DOHH2 (cell line): Measurements from ENCODE around the gene PSMG1.
"Not testable (repeated sequence)": the region's sequence is repeated elsewhere in the genome, so short reads cannot be mapped to it uniquely, and the experiment has no call there.

Experiments
- H3F3A ChIP-seq: fragments of 200-600 bp; sonication (generic), shearing (Covaris generic); 2 replicates; pipeline ENCODE4 v1.6.0; 2016; ENCODE audit warnings: antibody characterized with exemption, mild to moderate bottlenecking; ENCODE audit not compliant: control insufficient read depth, insufficient read depth
- H3K27ac ChIP-seq: fragments of 200-600 bp; sonication (generic); 2 replicates; pipeline ENCODE4 v1.5.1; 2014; ENCODE audit warnings: low read depth, mild to moderate bottlenecking, low read length, moderate library complexity
- H3K27me3 ChIP-seq: fragments of 200-600 bp; sonication (generic); 2 replicates; pipeline ENCODE4 v1.6.1; 2014; ENCODE audit warnings: mild to moderate bottlenecking, low read length, mixed read lengths; ENCODE audit not compliant: control insufficient read depth
- H3K36me3 ChIP-seq: fragments of 200-600 bp; sonication (generic); 2 replicates; pipeline ENCODE4 v1.6.1; 2014; ENCODE audit warnings: mild to moderate bottlenecking, low read length, moderate library complexity, mixed read lengths; ENCODE audit not compliant: control insufficient read depth
- H3K4me1 ChIP-seq: fragments of 200-600 bp; sonication (generic); 2 replicates; pipeline ENCODE4 v1.6.1; 2014; ENCODE audit warnings: mild to moderate bottlenecking, low read length, mixed read lengths; ENCODE audit not compliant: control insufficient read depth
- H3K4me2 ChIP-seq: fragments of 200-600 bp; sonication (generic); 2 replicates; pipeline ENCODE4 v1.6.0; 2014; ENCODE audit warnings: mild to moderate bottlenecking, low read length, moderate library complexity
- H3K4me3 ChIP-seq: fragments of 200-600 bp; sonication (generic); 2 replicates; pipeline ENCODE4 v1.5.1; 2014; ENCODE audit warnings: mild to moderate bottlenecking, low read length, mixed read lengths
- H3K79me2 ChIP-seq: fragments of 200-600 bp; sonication (generic); 2 replicates; pipeline ENCODE4 v1.6.1; 2014; ENCODE audit warnings: mild to moderate bottlenecking, low read length, mixed read lengths; ENCODE audit not compliant: control insufficient read depth
- H3K9me2 ChIP-seq: fragments of 200-600 bp; sonication (generic); replicated peaks from 2 replicates; pipeline ENCODE4 v1.6.1; 2014; ENCODE audit warnings: mild to moderate bottlenecking, low read length, mixed read lengths; ENCODE audit not compliant: control insufficient read depth
- H3K9me3 ChIP-seq: fragments of 200-600 bp; sonication (generic); 2 replicates; pipeline ENCODE4 v1.6.1; 2014; ENCODE audit warnings: antibody characterized with exemption, low read length, mixed read lengths; ENCODE audit not compliant: control insufficient read depth, insufficient read depth
- H4K20me1 ChIP-seq: fragments of 200-600 bp; sonication (generic); 2 replicates; pipeline ENCODE4 v1.6.0; 2014; ENCODE audit warnings: low read depth, mild to moderate bottlenecking, antibody characterized with exemption, low read length, moderate library complexity; ENCODE audit not compliant: control insufficient read depth, insufficient read depth
- CTCF ChIP-seq: fragments of 200-600 bp; sonication (generic); IDR thresholded peaks from one replicate; pipeline ENCODE4 v1.5.1; 2014; ENCODE audit warnings: antibody characterized with exemption, mild to moderate bottlenecking, low read depth, low read length; ENCODE audit not compliant: poor library complexity, severe bottlenecking
- EZH2phosphoT487 ChIP-seq: fragments of 200-600 bp; sonication (generic); IDR thresholded peaks from 2 replicates; pipeline ENCODE4 v1.6.1; 2017; ENCODE audit warnings: borderline replicate concordance, mild to moderate bottlenecking, antibody characterized with exemption, low read length, moderate library complexity, mixed read lengths

The PSMG1 gene

GRCh38 chr21:39137248-39138178 is 45.7 kb downstream of the PSMG1 start:
- H3K27ac ChIP-seq, result no peak overlapping the region
- no peak overlapping the region for H3K4me2 ChIP-seq

DNA sequence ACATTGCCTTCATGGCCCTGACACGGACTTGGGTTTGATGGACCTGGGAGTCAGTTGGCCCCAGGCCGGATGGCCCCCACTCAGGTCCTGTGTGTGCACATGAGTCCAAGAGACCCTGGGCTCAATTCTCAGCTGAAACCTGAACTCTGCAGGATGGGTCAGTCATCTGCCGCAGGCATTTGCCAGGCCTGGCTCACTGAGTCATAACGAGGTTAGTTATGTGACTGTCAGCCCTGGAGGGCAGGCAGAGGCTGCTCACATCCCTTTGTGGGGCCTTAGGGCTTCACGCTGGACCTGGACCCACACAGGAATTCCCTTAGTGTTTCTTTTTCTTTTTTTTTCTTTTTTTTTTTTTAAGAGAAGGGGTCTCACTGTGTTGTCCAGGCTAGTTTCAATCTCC is 46.5 kb downstream of the PSMG1 start:
- TF ChIP-seq EZH2phosphoT487 (no peak), CTCF (no peak)
- H3K27me3 ChIP-seq, result peaks cover 6% of the 10 kb centered on the region
- no peaks in the 10 kb centered on the region for H3K79me2 ChIP-seq
- no peak overlapping the region for H3K27ac ChIP-seq
- H3K36me3 ChIP-seq, result no peaks in the 10 kb centered on the region
- no peaks in the 10 kb centered on the region for H3F3A ChIP-seq
- no peak overlapping the region for H3K4me2 ChIP-seq
- no peaks in the 10 kb centered on the region for H3K9me3 ChIP-seq
- H3K9me2 ChIP-seq, result no peaks in the 10 kb centered on the region
- no peak overlapping the region for H3K4me3 ChIP-seq
- H3K4me1 ChIP-seq, result no peaks in the 10 kb centered on the region
- no peaks in the 10 kb centered on the region for H4K20me1 ChIP-seq

More at GRCh38 chr21:39137248-39138178, 45.7 kb downstream of the PSMG1 start:
- no peaks in the 10 kb centered on the region for H3K9me3 ChIP-seq
- H3F3A ChIP-seq, result no peaks in the 10 kb centered on the region
- H3K27me3 ChIP-seq, result 0 out of 2 replicates have a peak, but pooled peaks cover 2% of the 10 kb centered on the region
- no peaks in the 10 kb centered on the region for H3K36me3 ChIP-seq
- no peaks in the 10 kb centered on the region for H3K79me2 ChIP-seq
- H4K20me1 ChIP-seq, result no peaks in the 10 kb centered on the region
- no peak overlapping the region for H3K4me3 ChIP-seq
- TF ChIP-seq CTCF (no peak), EZH2phosphoT487 (no peak)
- H3K9me2 ChIP-seq, result no peaks in the 10 kb centered on the region
- H3K4me1 ChIP-seq, result no peaks in the 10 kb centered on the region

DNA sequence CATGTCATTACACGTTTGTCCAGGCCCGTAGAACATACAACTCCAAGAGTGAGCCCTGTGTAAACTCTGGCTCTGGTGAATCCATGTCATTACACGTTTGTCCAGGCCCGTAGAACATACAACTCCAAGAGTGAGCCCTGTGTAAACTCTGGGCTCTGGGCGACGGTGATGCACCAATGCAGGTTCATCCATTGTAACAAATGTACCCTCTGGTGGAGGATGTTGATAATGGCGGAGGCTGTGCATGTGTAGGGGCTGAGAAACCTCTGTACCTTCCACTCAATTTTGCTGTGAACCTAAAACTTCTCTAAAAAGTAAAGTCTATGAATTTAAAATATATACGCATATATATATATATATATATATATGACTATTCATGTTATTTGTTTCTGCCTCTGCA is 47.1 kb downstream of the PSMG1 start:
- H3F3A ChIP-seq, H3K4me3 ChIP-seq, H3K27ac ChIP-seq, H3K27me3 ChIP-seq, H3K9me2 ChIP-seq, H3K36me3 ChIP-seq, H3K4me1 ChIP-seq, H3K4me2 ChIP-seq, H3K9me3 ChIP-seq, H3K79me2 ChIP-seq, H4K20me1 ChIP-seq: not testable (repeated sequence)

- H3F3A ChIP-seq, result no peaks in the 10 kb centered on the region
Observed at GRCh38 chr21:39134288-39134810, 48.9 kb downstream of the PSMG1 start.

More at GRCh38 chr21:39134288-39134810, 48.9 kb downstream of the PSMG1 start:
- Histone ChIP-seq H3K36me3 (no peaks in the 10 kb centered on the region), H3K9me3 (no peaks in the 10 kb centered on the region), H3K4me3 (no peak overlapping the region), H3K4me2 (no peak overlapping the region), H3K27me3 (peaks cover 9% of the 10 kb centered on the region), H3K27ac (no peak overlapping the region), H3K79me2 (no peaks in the 10 kb centered on the region), H4K20me1 (no peaks in the 10 kb centered on the region), H3K9me2 (no peaks in the 10 kb centered on the region), H3K4me1 (no peaks in the 10 kb centered on the region)
- TF ChIP-seq EZH2phosphoT487 (no peak), CTCF (no peak)
